Stimulated activated CD4-positive, alpha-beta T cell treated with anti-CD3 and anti-CD28 coated beads, Interleukin-12 subunit alpha, Interleukin-12 subunit beta, amount 100 ng/mL, for 24 hours (primary cell): ENCODE results near the gene RAD51AP1.

Source experiments
- DNase-seq, 2 experiments: peaks; one replicate each; pipeline ENCODE4 v3.0.0-alpha.2; 2020; ENCODE audit warnings: low read depth in 2 of 2

The RAD51AP1 gene

GRCh38 chr12:4591180-4591687 is 52.5 kb downstream of the RAD51AP1 start:
- DNase-seq = no peak

- no peak for DNase-seq
These were observed 57.2 kb downstream of the RAD51AP1 start for GRCh38 chr12:4595881-4596280.

GRCh38 chr12:4603421-4603820 is 64.7 kb downstream of the RAD51AP1 start:
- DNase-seq = no peak

DNA sequence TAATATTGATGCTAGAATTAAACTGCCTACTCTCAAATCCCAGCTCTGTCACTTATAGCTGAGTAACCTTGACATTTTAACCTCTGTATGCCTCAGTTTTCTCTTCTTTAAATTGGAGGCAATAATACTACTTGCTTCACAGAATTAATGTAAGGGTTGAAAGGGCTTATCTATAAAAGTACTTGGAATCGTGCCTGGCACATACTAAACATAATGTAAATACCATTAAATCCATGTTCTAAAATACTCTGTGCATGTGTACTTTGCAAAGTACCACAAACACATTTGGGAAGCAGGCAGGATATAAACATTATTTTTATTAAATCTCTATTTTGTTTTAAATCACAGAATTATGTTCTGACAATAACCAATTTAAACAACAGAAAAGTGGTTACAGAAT is 65.3 kb downstream of the RAD51AP1 start:
- no peak for DNase-seq

GRCh38 chr12:4604684-4605193 is 66.0 kb downstream of the RAD51AP1 start:
- peak; percentile 65 to 68 for DNase-seq

DNA sequence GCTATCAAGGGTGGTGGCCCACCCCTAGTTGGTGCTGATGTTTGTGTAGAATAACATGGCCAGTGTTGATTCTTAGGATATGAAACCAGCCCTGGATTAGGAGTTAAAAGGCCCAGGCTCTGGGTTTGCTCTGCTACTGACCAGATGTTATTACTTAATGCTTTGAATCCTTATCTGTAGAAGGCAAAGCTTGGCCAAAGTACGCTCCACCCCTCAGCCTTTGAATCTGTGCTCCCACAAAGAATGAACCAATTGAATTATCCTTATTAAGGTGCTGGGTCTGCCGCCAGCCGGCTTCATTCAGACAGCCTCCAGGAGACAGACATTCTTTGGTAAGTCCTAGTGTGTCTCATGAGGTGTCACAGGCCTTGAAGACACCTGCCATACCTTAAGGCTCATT is 68.4 kb downstream of the RAD51AP1 start:
- no peak for DNase-seq

DNA sequence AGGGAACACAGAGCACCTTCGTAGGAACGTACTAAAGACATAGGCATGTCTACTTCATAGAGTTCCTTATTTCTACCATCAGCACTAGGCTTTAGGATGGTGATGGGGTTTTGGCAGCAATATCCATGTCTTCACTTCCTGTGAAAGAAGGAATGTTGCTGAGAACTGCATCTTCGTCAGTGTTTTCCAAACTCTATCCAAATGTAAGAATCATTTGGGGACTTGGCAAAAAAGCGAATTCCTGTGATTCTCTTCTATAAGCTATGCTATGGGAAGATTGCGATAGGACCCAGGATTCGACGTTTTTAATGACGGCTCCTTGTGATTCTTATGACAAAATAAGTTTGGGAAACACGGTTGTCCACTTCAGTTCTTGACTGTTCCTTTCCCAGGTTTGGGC is 70.4 kb downstream of the RAD51AP1 start:
- no peak for DNase-seq
